RPMI8226 (cell line): ENCODE data around the gene EVI5.

Source experiments
- DNase-seq: peaks from one replicate; pipeline ENCODE4 v3.0.0-alpha.2; 2015

The EVI5 gene

DNA sequence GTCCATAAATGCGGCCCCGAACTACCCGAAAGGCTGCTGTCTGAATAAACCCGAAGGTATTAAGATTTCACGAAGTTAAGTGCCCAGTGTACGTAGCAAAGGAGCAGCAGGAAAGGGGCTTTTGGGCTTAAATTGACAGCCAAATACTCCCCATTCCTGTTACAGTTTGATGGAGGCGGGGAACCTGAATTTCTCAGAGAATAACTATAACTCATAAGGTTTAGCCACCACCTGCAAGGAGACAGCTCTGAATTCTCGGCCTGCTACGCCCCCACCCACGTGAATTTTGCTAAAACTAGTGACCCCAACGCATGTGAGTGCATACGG, 303.3 kb downstream of the EVI5 start:
- DNase-seq = no peak

DNA sequence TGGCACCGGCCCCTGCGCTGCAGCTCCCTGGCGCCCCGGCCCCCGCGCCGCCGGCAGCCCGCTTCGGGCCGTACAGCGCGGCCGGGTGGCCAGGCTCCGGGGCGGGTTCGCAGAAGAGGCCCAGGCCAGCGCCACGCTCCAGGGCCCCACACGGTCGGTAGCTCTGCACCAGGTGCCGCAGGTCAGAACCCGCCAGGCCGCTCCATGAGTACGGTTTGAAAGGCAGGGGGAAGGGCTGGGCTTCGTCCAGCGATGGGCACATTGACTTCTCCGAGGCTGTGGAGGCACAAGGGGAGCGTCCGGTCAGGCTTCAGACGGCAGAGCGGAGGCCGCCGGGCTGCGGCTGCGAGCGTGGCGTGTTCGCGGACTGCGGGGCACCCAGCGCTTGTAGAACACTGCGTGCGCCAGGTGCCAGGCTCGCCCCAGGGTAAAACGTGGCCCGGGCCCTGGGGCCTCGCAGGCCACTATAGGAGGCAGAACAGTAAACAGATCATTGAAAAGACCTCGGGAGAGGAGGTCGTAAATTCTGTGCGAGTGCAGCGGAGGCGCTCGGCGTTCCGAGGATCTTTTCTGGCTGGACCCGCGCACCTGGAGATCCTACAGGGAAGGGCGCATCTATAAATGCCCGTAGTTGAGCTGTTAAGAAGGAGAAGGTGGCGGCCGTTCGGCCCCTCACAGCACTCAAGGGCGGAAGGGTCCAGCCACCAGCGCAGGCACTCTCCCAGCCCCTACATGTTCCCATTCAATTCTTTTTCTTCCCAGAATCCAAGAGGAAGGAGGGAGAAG, 303.9 kb downstream of the EVI5 start:
- DNase-seq = no peak

DNA sequence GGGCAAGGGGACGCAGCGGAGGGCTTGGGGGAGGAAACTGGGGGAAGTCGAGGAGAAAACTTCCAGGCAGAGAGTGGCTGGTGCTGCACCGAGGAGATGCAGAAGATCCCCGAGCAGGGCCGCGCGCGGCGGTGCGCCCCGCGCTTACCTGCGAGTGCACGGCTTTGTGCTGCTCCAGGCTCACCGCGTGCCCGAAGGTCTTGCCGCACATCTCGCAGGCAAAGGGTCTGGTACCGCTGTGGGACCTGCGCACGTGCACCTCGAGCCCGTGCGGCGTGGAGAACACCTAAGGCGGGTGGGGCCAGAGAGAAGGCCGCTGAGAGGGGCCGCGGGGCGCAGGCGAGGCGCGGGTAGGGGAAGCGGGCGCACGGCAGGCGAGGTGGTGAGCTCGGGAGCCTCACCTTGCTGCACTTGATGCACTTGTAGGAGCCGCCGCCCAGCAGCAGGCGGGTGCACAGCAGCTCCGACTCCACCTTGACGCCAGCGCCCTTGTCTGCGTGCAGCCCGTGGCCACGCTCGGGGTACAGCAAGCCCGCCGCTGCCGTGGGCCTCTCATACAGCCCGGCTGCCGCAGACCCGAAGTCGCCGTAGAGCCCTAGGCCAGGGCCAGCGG, 304.6 kb downstream of the EVI5 start:
- DNase-seq = no peak

DNA sequence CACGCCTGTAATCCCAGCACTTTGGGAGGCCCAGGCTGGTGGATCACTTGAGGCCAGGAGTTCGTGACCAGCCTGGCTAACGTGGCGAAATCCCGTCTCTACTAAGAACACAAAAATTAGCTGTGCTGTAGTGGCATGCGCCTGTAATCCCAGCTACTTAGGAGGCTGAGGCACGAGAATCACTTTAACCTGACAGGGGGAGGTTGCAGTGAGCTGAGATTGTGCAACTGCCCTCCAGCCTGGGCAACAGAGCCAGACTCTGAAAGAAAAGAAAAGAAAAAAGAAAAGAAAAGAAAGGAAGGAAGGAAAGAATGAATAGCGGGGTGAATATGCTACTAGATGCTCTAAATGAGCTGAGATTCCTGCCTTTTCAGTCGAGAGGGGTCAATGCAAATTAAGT, 305.3 kb downstream of the EVI5 start:
- no peak for DNase-seq

DNA sequence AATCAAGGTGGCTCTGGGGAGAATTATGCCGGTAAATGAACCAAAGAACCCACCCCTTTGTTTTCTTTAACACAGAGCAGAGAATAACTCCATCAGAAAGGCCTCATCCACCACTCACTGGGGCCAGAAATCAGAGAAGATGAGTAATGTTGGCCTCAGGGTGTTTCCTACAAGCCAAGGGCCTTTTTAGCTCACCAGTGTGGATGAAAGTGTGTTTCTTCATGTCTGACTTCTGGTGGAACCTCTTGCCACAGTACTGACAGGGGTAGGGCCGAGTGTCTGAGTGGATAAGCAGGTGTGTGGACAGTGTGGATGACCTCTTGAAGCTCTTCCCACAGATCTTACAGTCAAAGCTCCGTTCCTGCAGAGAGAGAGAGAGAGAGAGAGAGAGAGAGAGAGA, 306.5 kb downstream of the EVI5 start:
- no peak for DNase-seq

DNA sequence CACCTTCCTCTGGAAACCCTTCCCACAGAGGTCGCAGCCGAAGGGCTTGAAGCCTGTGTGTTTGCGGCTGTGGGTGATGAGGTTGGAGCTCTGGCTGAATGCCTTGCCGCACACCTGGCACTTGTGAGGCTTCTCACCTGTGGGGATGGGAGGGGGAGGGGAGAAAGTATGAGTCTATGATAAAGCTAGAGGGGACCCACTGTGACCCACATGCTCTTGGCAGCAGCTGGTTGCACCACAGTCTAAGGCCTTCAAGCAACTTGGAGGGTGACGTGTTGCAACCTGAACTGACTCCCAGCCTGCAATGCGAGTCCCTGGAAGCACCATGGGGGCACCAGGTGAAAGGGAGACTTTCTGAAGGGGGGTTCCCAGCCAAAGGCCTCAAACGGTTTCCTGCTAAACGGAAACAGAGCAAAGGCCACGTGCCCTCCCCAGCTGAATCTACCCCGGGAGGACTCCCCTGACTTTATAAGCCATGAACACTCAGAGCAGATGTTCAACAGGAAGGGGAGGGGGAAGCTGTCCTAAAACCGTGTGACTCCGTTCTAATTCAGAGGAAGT, 308.8 kb downstream of the EVI5 start:
- no peak for DNase-seq

DNA sequence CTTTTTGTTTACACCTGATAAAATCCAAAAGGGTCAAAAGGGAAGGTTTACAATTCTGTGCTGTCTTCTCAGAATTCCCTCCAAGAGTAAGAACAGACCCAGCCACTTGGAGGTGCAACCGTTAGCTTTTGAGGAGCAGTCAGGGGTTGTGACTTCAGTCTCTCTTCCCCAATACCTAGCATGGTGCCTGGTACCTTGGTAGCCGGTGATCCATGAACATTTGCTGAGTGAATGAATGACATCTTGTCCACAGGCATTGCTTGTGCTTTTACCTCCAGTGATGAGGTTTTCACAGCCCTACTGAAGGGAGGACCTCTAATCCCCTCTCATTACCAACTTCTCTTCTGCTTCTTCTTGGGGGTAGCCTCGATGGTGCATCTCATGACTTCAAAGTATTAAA, 309.9 kb downstream of the EVI5 start:
- no peak for DNase-seq

DNA sequence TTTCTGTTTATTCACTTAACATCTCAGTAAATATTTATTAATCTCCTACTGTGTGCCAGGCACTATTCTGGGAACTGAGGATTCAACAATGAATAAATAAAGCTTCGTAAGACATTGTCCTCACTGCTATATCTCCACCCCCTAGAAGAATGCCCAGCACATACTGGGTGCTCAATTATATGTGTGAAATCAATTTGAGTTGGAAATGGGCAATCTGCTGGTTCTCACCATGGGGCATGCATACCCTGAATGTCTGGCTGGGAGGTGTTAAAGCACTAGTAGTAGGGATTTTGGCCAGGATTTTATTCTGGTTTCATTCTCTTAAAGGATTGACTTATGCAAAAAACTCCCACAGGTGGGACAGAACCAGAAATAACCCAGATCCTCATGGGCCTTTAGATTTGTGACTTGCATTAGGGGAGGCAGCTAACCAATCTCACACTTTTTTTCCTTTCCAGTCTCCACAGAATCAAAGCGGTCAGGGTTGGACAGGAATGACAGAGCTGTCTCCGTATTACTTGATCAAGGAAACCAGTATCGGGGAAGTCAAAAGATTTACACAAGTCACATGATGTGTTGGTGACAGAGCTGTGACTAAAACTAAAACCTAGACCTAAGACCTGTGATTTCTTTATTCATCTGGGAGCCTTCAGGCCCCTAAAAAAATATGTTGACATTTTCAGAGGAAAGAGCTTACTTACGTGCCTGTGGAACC, 311.0 kb downstream of the EVI5 start:
- no peak for DNase-seq

DNA sequence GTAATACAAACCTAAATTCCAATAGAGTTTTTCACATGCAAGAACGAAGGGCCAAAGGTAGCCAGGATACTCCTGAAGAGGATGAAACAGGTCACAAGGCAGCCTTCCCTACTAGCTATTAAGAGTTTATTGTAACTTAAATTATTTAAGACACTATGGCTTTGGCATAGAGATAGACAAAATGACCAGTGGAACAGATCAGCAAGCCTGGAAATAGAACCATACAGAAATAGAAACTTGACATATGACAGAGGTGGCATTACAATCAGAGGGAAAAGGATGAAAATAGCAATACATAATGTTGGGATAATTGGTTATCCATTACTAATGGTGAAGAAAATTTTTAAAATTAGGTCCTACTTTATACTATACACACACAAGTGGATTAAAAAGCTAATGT, 314.7 kb downstream of the EVI5 start:
- no peak for DNase-seq

DNA sequence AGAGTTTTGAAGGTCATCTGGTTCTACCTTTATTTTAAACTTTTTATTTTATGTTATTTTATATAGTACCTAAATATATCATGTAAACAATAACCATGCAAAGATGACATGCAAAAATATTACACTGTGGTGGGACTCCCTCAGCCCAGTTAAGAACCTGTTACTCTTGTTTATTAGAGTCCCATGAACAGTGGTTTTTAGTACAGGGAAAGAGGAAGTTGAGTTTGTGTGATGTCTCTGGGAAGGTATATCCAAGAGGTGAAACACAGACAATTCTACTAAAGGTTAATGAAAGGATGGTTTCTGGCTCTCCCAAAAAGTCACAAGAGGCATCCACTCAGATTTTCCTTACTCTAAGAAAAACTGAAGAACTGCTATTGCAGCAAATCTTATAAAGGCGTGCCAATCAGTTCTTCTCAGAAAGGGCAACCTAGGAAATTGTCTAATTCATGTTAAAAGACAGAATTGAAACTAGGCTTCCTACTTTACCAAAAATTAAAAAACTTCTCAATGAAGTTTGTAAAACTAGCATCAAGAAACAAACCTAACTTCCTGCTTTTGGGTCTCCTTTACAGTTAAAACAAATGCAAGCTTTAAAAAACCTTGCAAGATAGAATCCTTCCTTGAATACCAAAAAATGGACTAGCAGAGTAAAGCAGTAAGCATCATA, 318.1 kb downstream of the EVI5 start:
- no peak for DNase-seq

DNA sequence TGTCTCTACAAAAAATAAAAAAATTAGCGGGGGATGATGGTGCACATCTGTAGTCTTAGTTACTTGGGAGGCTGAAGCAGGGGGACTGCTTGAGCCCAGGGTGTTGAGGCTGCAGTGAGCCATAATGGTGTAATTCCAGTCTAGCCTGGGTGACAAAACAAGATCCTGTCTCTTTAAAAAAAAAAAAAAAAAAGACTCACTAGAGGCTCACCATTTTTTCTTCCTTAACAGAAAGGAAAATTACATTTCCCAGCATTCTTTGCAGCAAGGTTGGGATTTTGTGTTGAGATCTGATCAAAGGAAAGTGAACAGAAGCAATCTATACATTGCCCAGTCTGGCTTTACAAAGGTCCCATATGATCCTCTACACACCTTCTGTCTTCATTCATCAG, 319.7 kb downstream of the EVI5 start:
- no peak for DNase-seq

DNA sequence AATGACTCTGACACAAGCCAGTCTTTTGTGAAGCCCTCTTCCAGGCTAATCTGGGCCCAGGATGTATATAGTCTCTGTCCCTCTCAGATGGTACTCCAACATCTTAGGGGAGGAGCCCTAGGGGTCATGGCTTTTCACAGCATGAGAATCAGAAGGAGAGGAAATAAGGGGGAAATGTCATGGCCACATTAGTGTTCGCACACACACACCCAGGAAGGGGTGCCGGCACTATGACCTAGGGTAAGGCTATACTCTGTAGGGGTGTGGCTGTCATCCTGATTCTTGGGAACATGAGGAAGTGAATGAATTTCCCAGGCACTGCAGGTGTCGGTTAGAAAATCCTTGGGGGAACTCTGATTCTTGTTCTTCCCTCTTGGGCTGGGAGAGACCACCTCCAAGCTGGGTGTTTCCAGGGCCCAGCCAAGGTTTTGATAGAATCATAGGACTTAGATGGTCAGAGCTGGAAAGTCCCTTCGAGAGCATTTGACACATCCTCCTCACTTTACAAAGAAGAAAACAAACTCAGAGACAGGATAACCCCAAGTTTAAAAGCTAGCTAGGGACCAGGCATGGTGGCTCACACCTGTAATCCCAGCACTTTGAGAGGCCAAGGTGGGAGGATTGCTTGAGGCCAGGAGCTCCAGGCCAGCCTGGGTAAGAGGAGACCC, 320.2 kb downstream of the EVI5 start:
- DNase-seq = no peak

DNA sequence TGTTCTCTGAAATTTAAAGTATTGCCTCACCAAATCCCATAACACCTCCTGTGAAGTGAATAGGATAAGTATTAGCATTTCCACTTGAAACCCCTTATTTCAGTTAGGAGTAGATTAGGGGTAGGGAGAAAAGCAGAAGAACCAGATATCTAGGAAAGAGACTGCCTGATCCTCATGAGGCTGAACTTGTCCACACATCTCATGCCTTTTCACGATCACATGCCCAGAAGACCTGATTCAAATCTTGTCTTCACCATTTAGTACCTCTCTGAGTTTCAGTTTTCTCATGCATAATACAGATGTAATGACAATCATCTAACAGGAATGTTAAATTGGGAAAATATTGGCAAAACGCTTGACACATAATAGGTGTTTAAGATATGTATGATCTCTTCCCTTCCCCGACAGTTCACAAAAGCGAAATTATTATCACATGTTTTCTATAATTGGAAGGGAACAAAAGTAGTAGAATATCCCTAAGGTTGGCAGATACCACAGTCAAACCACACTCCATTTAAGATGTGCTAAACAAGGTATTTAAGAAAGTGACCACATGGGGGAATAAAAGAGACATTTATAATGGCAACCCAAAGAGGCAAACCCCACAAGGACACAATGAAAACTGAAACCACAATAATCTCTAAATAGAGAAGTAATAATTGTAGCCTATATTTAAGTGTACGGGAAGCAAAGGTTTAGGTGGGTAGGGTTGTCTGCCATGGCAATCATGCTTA, 323.4 kb downstream of the EVI5 start:
- peak; percentile 58 for DNase-seq

DNA sequence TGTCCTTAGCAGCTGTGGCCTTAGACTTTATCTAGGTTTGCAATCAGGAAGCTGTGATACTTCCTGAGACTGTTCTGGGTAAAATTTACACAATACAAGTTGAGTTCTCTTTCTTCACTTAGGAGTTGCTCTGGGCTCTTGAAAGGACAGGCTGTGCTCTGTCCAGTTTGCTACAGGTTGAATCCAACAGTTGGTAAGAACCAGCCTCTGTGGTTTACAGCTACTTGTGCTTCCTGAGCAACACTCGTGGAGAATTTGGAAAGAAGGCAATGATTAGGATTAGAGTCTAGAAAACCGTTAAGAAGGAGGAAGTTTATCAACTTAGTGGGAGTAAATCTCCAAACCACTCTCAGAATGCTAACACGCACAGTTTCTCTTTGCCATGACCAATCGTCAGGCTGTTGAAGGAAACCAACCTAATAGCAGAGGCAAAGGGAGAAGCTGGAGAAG, 325.0 kb downstream of the EVI5 start:
- DNase-seq = no peak
